ENCODE data around the gene TRAPPC14.
A peak's percentile ranks its signal among the peaks of the same experiment; 100 is the strongest.

The TRAPPC14 gene

DNA sequence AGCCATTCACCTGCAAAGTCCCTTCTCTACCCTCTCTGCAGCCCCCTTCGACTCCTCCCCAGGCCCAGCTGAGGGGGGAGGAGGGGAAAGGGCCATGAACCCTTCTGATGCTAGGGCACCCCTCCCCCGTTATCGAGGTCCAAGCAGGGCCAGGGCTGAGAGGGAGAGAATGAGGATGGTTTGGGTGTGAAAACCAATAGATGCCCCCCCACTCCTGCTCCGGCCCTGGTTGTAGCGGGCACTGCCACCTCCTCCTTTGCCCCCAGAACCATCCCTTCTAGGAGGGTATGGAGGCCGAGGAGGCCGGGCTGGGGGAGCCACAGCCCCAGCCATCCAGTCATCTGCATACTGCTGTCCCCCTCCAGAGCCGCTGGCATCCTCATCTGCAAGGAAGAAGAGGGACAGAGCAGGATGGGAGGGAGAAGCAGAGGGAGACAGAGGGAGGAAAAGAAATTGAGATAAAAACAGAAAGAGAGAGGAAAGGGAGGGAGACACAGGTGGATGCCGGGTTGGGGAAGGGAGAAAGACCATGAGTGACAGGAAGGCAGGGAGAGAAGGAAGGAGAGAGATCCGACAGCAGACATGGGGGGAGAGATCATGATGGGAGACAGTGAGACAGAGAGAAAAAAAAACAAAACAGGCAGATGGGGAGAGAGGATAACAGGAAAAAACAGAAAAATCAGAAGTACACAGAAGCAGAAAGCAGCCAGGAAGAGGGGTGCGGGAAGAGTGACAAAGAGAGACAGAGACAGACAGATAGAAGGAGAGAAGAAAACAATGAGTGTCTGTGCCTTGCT is 11.8 kb upstream of the TRAPPC14 start:
- DNase-seq (ENCODE audit: low read depth) = no peak
- TF ChIP-seq, protein P1, sequence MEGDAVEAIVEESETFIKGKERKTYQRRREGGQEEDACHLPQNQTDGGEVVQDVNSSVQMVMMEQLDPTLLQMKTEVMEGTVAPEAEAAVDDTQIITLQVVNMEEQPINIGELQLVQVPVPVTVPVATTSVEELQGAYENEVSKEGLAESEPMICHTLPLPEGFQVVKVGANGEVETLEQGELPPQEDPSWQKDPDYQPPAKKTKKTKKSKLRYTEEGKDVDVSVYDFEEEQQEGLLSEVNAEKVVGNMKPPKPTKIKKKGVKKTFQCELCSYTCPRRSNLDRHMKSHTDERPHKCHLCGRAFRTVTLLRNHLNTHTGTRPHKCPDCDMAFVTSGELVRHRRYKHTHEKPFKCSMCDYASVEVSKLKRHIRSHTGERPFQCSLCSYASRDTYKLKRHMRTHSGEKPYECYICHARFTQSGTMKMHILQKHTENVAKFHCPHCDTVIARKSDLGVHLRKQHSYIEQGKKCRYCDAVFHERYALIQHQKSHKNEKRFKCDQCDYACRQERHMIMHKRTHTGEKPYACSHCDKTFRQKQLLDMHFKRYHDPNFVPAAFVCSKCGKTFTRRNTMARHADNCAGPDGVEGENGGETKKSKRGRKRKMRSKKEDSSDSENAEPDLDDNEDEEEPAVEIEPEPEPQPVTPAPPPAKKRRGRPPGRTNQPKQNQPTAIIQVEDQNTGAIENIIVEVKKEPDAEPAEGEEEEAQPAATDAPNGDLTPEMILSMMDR (IDR thresholded peaks at IDR 0.05; ENCODE audit: insufficient read depth, low read depth, low read length, missing control alignments) = no peak

DNA sequence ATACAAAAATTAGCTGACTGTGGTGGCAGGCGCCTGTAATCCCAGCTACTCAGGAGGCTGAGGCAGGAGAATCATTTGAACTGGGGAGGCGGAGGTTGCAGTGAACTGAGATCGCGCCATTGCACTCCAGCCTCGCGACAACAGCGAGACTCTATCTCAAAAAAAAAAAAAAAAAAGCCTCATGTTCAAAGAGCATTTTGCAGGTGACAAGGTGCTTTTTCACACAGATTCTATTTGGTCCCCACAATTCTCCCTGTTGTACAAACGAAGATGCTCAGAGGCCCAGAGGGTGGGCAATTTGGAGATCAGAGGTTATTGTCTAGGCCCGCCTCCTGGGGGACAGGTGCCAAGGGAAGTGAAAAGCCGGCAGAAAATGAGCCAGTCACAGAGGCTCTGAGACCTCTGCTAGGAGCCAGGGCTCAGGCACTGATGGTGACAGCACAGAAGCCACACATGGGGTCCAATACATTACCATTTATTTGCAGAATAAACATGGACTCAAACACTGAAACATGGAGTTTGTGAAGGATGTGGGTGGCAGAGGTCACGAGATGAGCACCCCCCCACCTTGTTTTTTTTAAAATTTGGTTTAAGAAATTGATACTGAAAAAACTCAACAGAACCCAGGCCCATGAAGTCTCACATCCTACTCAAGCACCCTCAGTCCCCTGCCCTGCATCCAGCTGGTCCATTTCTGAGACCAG is 10.8 kb upstream of the TRAPPC14 start:
- no peak overlapping the region for H3K4me3 ChIP-seq (ENCODE audit: low read depth, low read length)

More for the DNA sequence above, 11.8 kb upstream of the TRAPPC14 start:
- no peak overlapping the region for H3K4me3 ChIP-seq (ENCODE audit: low read depth, low read length)

DNA sequence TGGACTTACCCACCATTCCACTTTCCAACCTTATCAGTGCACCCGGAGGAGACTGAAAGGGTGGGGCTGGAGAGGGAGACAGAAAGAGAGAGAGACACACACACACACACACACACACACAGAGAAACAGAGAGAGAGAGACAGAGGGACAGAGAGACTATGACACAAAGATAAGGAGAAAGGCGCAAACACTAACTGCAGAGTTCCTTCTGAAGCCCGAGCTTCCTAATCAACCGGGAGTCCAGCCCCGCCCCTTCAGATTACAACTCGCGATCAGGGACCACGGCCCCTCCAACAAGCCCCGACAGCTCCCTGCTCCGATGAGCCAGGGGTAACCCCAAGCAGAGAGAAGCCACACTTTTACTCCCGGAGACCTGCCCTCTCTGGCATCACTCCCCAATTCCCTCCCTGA is 9.4 kb upstream of the TRAPPC14 start:
- DNase-seq (ENCODE audit: low read depth) = no peak
- TF ChIP-seq, protein P1 (IDR thresholded peaks at IDR 0.05; ENCODE audit: insufficient read depth, low read depth, low read length, missing control alignments) = no peak
- peak overlapping the region; percentile 12; the same call in 1 of the 2 replicates for H3K4me3 ChIP-seq (ENCODE audit: low read depth, low read length)

More for the DNA sequence above, 10.8 kb upstream of the TRAPPC14 start:
- TF ChIP-seq, protein P1 (IDR thresholded peaks at IDR 0.05; ENCODE audit: insufficient read depth, low read depth, low read length, missing control alignments) = no peak
- no peak for DNase-seq (ENCODE audit: low read depth)

DNA sequence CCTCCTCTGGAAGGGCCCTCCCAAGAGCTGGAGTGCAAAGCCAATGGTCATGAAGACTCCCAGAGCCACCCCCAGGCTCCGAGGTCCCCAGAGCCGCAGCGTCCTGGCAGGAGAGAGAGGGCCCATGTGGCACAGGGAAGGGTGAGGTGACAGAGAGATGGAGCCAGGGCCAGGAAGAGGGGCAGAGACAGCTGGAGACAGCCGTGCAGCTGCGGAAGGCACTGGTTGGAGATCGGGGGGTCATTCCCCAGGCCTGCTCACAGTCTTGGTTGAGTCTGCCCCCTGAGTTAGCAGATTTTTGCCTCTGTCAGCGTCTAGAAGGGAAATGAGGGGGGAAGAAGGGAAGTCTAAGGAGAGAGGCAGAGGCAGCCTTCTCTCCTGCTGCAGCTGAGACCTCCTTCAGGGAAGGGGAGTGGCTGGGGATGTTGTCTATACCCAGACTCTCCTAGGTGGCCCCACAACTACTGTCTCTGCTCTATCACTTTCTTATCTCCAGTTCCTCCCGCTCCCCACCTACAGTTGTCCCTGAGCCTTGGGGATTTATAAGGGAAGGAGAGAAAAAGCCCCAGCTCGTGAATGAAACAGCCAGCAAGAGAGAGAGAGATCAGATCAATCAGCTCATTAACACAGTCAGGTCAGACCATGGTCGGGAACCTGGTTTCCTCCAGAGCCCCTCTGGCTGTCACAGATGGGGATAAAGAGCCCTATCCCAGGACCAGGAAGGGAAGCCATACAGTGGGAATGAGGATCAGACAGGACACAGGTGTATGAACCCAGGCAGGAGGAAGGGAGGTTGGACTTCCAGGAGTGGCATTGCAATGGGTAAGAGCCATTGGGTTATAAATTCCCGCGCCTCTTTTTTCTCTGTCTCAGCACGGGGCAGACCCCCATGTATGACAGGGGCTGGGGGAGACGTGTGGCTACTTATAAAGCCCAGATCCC is 8.7 kb upstream of the TRAPPC14 start:
- TF ChIP-seq, protein P1 (IDR thresholded peaks at IDR 0.05; ENCODE audit: insufficient read depth, low read depth, low read length, missing control alignments) = no peak
- no peak overlapping the region for H3K4me3 ChIP-seq (ENCODE audit: low read depth, low read length)
- no peak for DNase-seq (ENCODE audit: low read depth)

GRCh38 chr7:100166317-100166940 is 7.9 kb upstream of the TRAPPC14 start:
- TF ChIP-seq, protein P1 (IDR thresholded peaks at IDR 0.05; ENCODE audit: insufficient read depth, low read depth, low read length, missing control alignments) = no peak
- DNase-seq (ENCODE audit: low read depth) = no peak
- H3K4me3 ChIP-seq (ENCODE audit: low read depth, low read length) = no peak overlapping the region

GRCh38 chr7:100163871-100164270 is 5.3 kb upstream of the TRAPPC14 start:
- DNase-seq (ENCODE audit: low read depth) = no peak
- TF ChIP-seq, protein P1 (IDR thresholded peaks at IDR 0.05; ENCODE audit: insufficient read depth, low read depth, low read length, missing control alignments) = no peak

More at GRCh38 chr7:100163871-100164270, 5.3 kb upstream of the TRAPPC14 start:
- no peak overlapping the region for H3K4me3 ChIP-seq (ENCODE audit: low read depth, low read length)
